OCI-LY7 (cell line): ENCODE measurements around the gene SAE1. TPM values are rescaled to one million over a fixed set of nuclear protein-coding genes. Genes with fewer than 3 reads are reported as not detected.

Experiments used
- BruUV-seq: library from RNA; stranded (reverse); fragments of 400-500 nt; replicated peaks from 2 replicates; lab custom pipeline; 2021; lab: Mats Ljungman, UMichigan
- CTCF ChIA-PET: fragments of 300-600 bp; sonication (Branson Sonifier 250); formaldehyde crosslinking; loops from one replicate; lab custom pipeline; 2022; ENCODE audit warnings: antibody characterized with exemption; ENCODE audit not compliant: unreplicated experiment; lab: Charles Lee
- POLR2A ChIA-PET: fragments of 300-600 bp; sonication (Branson Sonifier 250); formaldehyde crosslinking; loops from one replicate; lab custom pipeline; 2022; ENCODE audit warnings: antibody characterized with exemption; lab: Charles Lee
- DNase-seq: peaks from one replicate; pipeline ENCODE4 v3.0.0-alpha.2; 2015; ENCODE audit warnings: low spot score
- H2AFZ ChIP-seq: fragments of 200-600 bp; sonication (generic), shearing (Covaris generic); 2 replicates; pipeline ENCODE4 v1.6.1; 2014; ENCODE audit warnings: mild to moderate bottlenecking, antibody characterized with exemption, low read length, moderate library complexity
- H3K27ac ChIP-seq: fragments of 200-600 bp; sonication (generic); 2 replicates; pipeline ENCODE4 v1.5.1; 2014; ENCODE audit warnings: mixed run types, low read depth, mild to moderate bottlenecking, moderate library complexity, low read length, inconsistent platforms; ENCODE audit not compliant: poor library complexity, severe bottlenecking
- H3K36me3 ChIP-seq: fragments of 200-600 bp; sonication (generic); 2 replicates; pipeline ENCODE4 v1.6.1; 2014; ENCODE audit warnings: mild to moderate bottlenecking, antibody characterized with exemption, low read length, moderate library complexity, mixed read lengths; ENCODE audit not compliant: insufficient read depth
- H3K4me1 ChIP-seq: fragments of 200-600 bp; sonication (generic); 2 replicates; pipeline ENCODE4 v1.5.1; 2014; ENCODE audit warnings: mild to moderate bottlenecking, low read length; ENCODE audit not compliant: insufficient read depth, poor library complexity, severe bottlenecking
- H3K4me2 ChIP-seq: fragments of 200-600 bp; sonication (generic); 2 replicates; pipeline ENCODE4 v1.6.1; 2014; ENCODE audit warnings: mild to moderate bottlenecking, low read length
- H3K4me3 ChIP-seq: fragments of 200-600 bp; sonication (generic); 2 replicates; pipeline ENCODE4 v1.5.1; 2014; ENCODE audit warnings: mild to moderate bottlenecking, low read depth, low read length; ENCODE audit not compliant: poor library complexity, severe bottlenecking
- H3K79me2 ChIP-seq: fragments of 200-600 bp; sonication (generic); 2 replicates; pipeline ENCODE4 v1.6.1; 2016; ENCODE audit warnings: low read depth, mild to moderate bottlenecking, low read length, moderate library complexity, mixed read lengths; ENCODE audit not compliant: insufficient read depth
- H3K9me2 ChIP-seq: fragments of 200-600 bp; sonication (generic); 2 replicates; pipeline ENCODE4 v1.6.1; 2016; ENCODE audit warnings: mild to moderate bottlenecking, low read length, mixed read lengths; ENCODE audit not compliant: insufficient read depth
- H3K9me3 ChIP-seq: fragments of 200-600 bp; sonication (generic); 2 replicates; pipeline ENCODE4 v1.6.1; 2014; ENCODE audit warnings: mild to moderate bottlenecking, mixed run types, low read length, mixed read lengths
- H4K20me1 ChIP-seq: fragments of 200-600 bp; sonication (generic); 2 replicates; pipeline ENCODE4 v1.6.1; 2014; ENCODE audit warnings: mild to moderate bottlenecking, antibody characterized with exemption, low read length, moderate library complexity, mixed read lengths; ENCODE audit not compliant: insufficient read depth
- EZH2phosphoT487 ChIP-seq: fragments of 200-600 bp; sonication (generic); IDR thresholded peaks from 2 replicates; pipeline ENCODE4 v1.6.1; 2018; ENCODE audit warnings: low read depth, borderline replicate concordance, mild to moderate bottlenecking, mixed run types, antibody characterized with exemption, low read length, moderate library complexity, mixed read lengths
- intact Hi-C: fragments of 100-400 bp; cut with micrococcal nuclease; formaldehyde crosslinking; loops from one replicate; pipeline ENCODE4 v1.10.0; 2022; ENCODE audit not compliant: unreplicated experiment
- total RNA-seq, 2 experiments: library from RNA; depleted of rRNA in 1 of 2; stranded (reverse); fragments of >200 nt in 1 of 2; shearing (Covaris generic) in 1 of 2; gene quantifications; 2 replicates each; pipeline ENCODE4 v1.2.3, GENCODE V29; 2014 to 2022
- TF ChIP-seq, protein P1 (sequence below): fragments of 200-600 bp; sonication (generic); conservative IDR thresholded peaks from 2 replicates; pipeline ENCODE4 v1.5.1; 2014; ENCODE audit warnings: mild to moderate bottlenecking, antibody characterized with exemption, low read length, moderate library complexity, mixed read lengths

Gene SAE1
- total RNA-seq, 2 experiments from 2014 or later: 144 to 165 TPM

GRCh38 chr19:47172666-47173455, 42.2 kb downstream of the SAE1 start:
- no peaks in the 10 kb centered on the region for H3K9me2 ChIP-seq
- H2AFZ ChIP-seq: no peak overlapping the region
- POLR2A ChIA-PET: no interaction called here
- no peak overlapping the region for H3K4me3 ChIP-seq
- no peak overlapping the region for H3K27ac ChIP-seq
- TF ChIP-seq EZH2phosphoT487: no peak
- TF ChIP-seq, protein P1, sequence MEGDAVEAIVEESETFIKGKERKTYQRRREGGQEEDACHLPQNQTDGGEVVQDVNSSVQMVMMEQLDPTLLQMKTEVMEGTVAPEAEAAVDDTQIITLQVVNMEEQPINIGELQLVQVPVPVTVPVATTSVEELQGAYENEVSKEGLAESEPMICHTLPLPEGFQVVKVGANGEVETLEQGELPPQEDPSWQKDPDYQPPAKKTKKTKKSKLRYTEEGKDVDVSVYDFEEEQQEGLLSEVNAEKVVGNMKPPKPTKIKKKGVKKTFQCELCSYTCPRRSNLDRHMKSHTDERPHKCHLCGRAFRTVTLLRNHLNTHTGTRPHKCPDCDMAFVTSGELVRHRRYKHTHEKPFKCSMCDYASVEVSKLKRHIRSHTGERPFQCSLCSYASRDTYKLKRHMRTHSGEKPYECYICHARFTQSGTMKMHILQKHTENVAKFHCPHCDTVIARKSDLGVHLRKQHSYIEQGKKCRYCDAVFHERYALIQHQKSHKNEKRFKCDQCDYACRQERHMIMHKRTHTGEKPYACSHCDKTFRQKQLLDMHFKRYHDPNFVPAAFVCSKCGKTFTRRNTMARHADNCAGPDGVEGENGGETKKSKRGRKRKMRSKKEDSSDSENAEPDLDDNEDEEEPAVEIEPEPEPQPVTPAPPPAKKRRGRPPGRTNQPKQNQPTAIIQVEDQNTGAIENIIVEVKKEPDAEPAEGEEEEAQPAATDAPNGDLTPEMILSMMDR: no peak
- H4K20me1 ChIP-seq: 0 out of 2 replicates have a peak, but pooled peaks cover 3% of the 10 kb centered on the region
- no TSS peak for BruUV-seq
- DNase-seq: no peak
- H3K4me1 ChIP-seq: no peaks in the 10 kb centered on the region
- peaks cover 95% of the 10 kb centered on the region for H3K36me3 ChIP-seq
- H3K4me2 ChIP-seq: no peak overlapping the region
- intact Hi-C loops: no loop called here
- peaks cover 11% of the 10 kb centered on the region; the same call in 1 of the 2 replicates for H3K79me2 ChIP-seq
- no peaks in the 10 kb centered on the region for H3K9me3 ChIP-seq
- CTCF ChIA-PET: no interaction called here

GRCh38 chr19:47176071-47176626, 45.5 kb downstream of the SAE1 start:
- no peaks in the 10 kb centered on the region for H3K9me3 ChIP-seq
- CTCF ChIA-PET: no interaction called here
- POLR2A ChIA-PET: no interaction called here
- intact Hi-C loops: no loop called here
- 0 out of 2 replicates have a peak, but pooled peaks cover 3% of the 10 kb centered on the region for H4K20me1 ChIP-seq
- no peak overlapping the region for H3K27ac ChIP-seq
- no peak overlapping the region for H3K4me2 ChIP-seq
- no peak for DNase-seq
- H3K4me3 ChIP-seq: no peak overlapping the region
- no TSS peak for BruUV-seq
- H3K4me1 ChIP-seq: no peaks in the 10 kb centered on the region
- H3K9me2 ChIP-seq: no peaks in the 10 kb centered on the region
- TF ChIP-seq, protein P1: no peak
- no peak for TF ChIP-seq EZH2phosphoT487
- H3K79me2 ChIP-seq: peaks cover 11% of the 10 kb centered on the region; the same call in 1 of the 2 replicates
- H3K36me3 ChIP-seq: peaks cover 88% of the 10 kb centered on the region
- no peak overlapping the region for H2AFZ ChIP-seq
